WI38 (cell line): Measurements from ENCODE around the gene NOS2.
A peak's percentile ranks its signal among the peaks of the same experiment; 100 is the strongest.
"Not testable (repeated sequence)": the region's sequence is repeated elsewhere in the genome, so short reads cannot be mapped to it uniquely, and the experiment has no call there.

Experiments used
- H3K4me3 ChIP-seq: 2 replicates; pipeline ENCODE4 v1.5.1; 2011; ENCODE audit warnings: low read depth, mild to moderate bottlenecking, control low read depth, low read length
- CTCF ChIP-seq: IDR thresholded peaks from 2 replicates; pipeline ENCODE4 v1.5.1; 2012; ENCODE audit warnings: low read depth, mild to moderate bottlenecking, control low read depth, low read length

Gene NOS2

GRCh38 chr17:27764589-27764988 lies 35.7 kb downstream of the NOS2 start:
- TF ChIP-seq CTCF: no peak
- no peak overlapping the region for H3K4me3 ChIP-seq

GRCh38 chr17:27762527-27763305 lies 37.6 kb downstream of the NOS2 start:
- H3K4me3 ChIP-seq: no peak overlapping the region
- no peak for TF ChIP-seq CTCF

GRCh38 chr17:27760931-27761330 lies 39.4 kb downstream of the NOS2 start:
- not testable (repeated sequence) for H3K4me3 ChIP-seq

- H3K4me3 ChIP-seq: no peak overlapping the region
- TF ChIP-seq CTCF: peak; percentile 83
Observed at GRCh38 chr17:27760069-27760885, 40.1 kb downstream of the NOS2 start.

- TF ChIP-seq CTCF: no peak
- no peak overlapping the region for H3K4me3 ChIP-seq
Observed at GRCh38 chr17:27759528-27759927, 40.8 kb downstream of the NOS2 start.

GRCh38 chr17:27756467-27757371 lies 43.6 kb downstream of the NOS2 start:
- H3K4me3 ChIP-seq: no peak overlapping the region
- TF ChIP-seq CTCF: peak; percentile 72

GRCh38 chr17:27755706-27756466 lies 44.4 kb downstream of the NOS2 start:
- no peak for TF ChIP-seq CTCF
- no peak overlapping the region for H3K4me3 ChIP-seq
